GM12891 (cell line): ENCODE measurements around the gene DKC1.

Source experiments
- POLR2A ChIP-seq: IDR thresholded peaks from 2 replicates; pipeline ENCODE4 v1.6.1; 2011; ENCODE audit warnings: low read depth, low read length, control low read depth
- POLR2AphosphoS5 ChIP-seq: IDR thresholded peaks from 2 replicates; pipeline ENCODE4 v1.6.1; 2011; ENCODE audit warnings: low read depth, low read length, control low read depth
- TAF1 ChIP-seq: IDR thresholded peaks from 2 replicates; pipeline ENCODE4 v1.6.1; 2011; ENCODE audit warnings: low read depth, low read length, control low read depth

- TF ChIP-seq POLR2AphosphoS5 = no peak
- TF ChIP-seq POLR2A = no peak
- no peak for TF ChIP-seq TAF1
Measured at GRCh38 chrX:154800478-154801210, 38.0 kb downstream of the DKC1 start.
